ENCODE measurements around the gene HJURP. TPM values are rescaled to one million over a fixed set of nuclear protein-coding genes. Genes with fewer than 3 reads are reported as not detected.

HJURP gene
- polyA plus RNA-seq, 1 donor (not counting 4 experiments of a cell fraction or from before 2014, with no cell fraction given), result 20.2 TPM

- Histone ChIP-seq H3K4me3 (ENCODE audit: control insufficient read depth in 2 of 3, extremely low read depth in 1 of 3, insufficient read depth in 2 of 3, low read depth in 1 of 3, low read length in 3 of 3) (no peak overlapping the region), H2AFZ (ENCODE audit: control insufficient read depth, low read length) (no peak overlapping the region), H3K27ac (ENCODE audit: control insufficient read depth, insufficient read depth, low read length) (no peak overlapping the region), H3K9me1 (ENCODE audit: control insufficient read depth, extremely low read depth, insufficient read depth, low read length) (no peaks in the 10 kb centered on the region), H3K4me2 (ENCODE audit: control insufficient read depth, extremely low read depth, insufficient read depth, low read depth, low read length) (no peak overlapping the region), H3K4me1 (ENCODE audit: control insufficient read depth, extremely low read depth, insufficient read depth, low read length) (peaks cover 3% of the 10 kb centered on the region), H3K27me3 (ENCODE audit: control insufficient read depth, extremely low read depth, insufficient read depth, low read length) (peaks cover 5% of the 10 kb centered on the region), H3K79me2 (ENCODE audit: control insufficient read depth, insufficient read depth, low read length) (no peaks in the 10 kb centered on the region), H3K9ac (ENCODE audit: control insufficient read depth, extremely low read depth, insufficient read depth, low read length) (no peak overlapping the region), H3K9me3 (ENCODE audit: control insufficient read depth, low read depth, low read length) (no peaks in the 10 kb centered on the region), H4K20me1 (ENCODE audit: control insufficient read depth, extremely low read depth, insufficient read depth, low read length) (no peaks in the 10 kb centered on the region), H3K36me3 (ENCODE audit: control insufficient read depth in 2 of 2, extremely low read depth in 1 of 2, insufficient read depth in 2 of 2, low read length in 2 of 2) (no peaks in the 10 kb centered on the region)
- DNase-seq (ENCODE audit: low read depth, low spot score) (no peak), FAIRE-seq (no peak)
- dilution Hi-C loops (cut with MboI; ENCODE audit: extremely low pct_ligation_motif_present, low sequenced_read_pairs), result no loop called here
- no peak for TF ChIP-seq EZH2 (IDR thresholded peaks at IDR 0.05; ENCODE audit: low read length)
Measured at GRCh38 chr2:233822781-233823730, 31.3 kb downstream of the HJURP start.

- no peaks in the 10 kb centered on the region for H4K20me1 ChIP-seq (ENCODE audit: control insufficient read depth, extremely low read depth, insufficient read depth, low read length)
- no peak overlapping the region for H3K27ac ChIP-seq (ENCODE audit: control insufficient read depth, insufficient read depth, low read length)
- DNase-seq (ENCODE audit: low read depth, low spot score) (no peak), FAIRE-seq (no peak)
- dilution Hi-C loops (cut with MboI; ENCODE audit: extremely low pct_ligation_motif_present, low sequenced_read_pairs), result no loop called here
- no peak overlapping the region for H3K9ac ChIP-seq (ENCODE audit: control insufficient read depth, extremely low read depth, insufficient read depth, low read length)
- no peak overlapping the region for H3K4me3 ChIP-seq (ENCODE audit: control insufficient read depth in 2 of 3, extremely low read depth in 1 of 3, insufficient read depth in 2 of 3, low read depth in 1 of 3, low read length in 3 of 3)
- H3K4me2 ChIP-seq (ENCODE audit: control insufficient read depth, extremely low read depth, insufficient read depth, low read depth, low read length), result no peak overlapping the region
- no peaks in the 10 kb centered on the region for H3K4me1 ChIP-seq (ENCODE audit: control insufficient read depth, extremely low read depth, insufficient read depth, low read length)
- TF ChIP-seq CTCF (optimal IDR thresholded peaks at IDR 0.05 in 1 of 3, IDR thresholded peaks at IDR 0.05 in 1 of 3, conservative IDR thresholded peaks at IDR 0.05 in 1 of 3; ENCODE audit: extremely low read depth in 1 of 3, insufficient read depth in 2 of 3, low read length in 3 of 3) (no peak), EZH2 (IDR thresholded peaks at IDR 0.05; ENCODE audit: low read length) (no peak)
- H3K27me3 ChIP-seq (ENCODE audit: control insufficient read depth, extremely low read depth, insufficient read depth, low read length), result peaks cover 5% of the 10 kb centered on the region
- H3K9me1 ChIP-seq (ENCODE audit: control insufficient read depth, extremely low read depth, insufficient read depth, low read length), result no peaks in the 10 kb centered on the region
- H3K79me2 ChIP-seq (ENCODE audit: control insufficient read depth, insufficient read depth, low read length), result no peaks in the 10 kb centered on the region
- H2AFZ ChIP-seq (ENCODE audit: control insufficient read depth, low read length), result no peak overlapping the region
- H3K9me3 ChIP-seq (ENCODE audit: control insufficient read depth, low read depth, low read length), result no peaks in the 10 kb centered on the region
- H3K36me3 ChIP-seq (ENCODE audit: control insufficient read depth in 2 of 2, extremely low read depth in 1 of 2, insufficient read depth in 2 of 2, low read length in 2 of 2), result no peaks in the 10 kb centered on the region
Measured at GRCh38 chr2:233822101-233822771, 32.1 kb downstream of the HJURP start.

All from keratinocyte (primary cell).